Measurements from ENCODE around the gene HOXB13.

HOXB13 gene

GRCh38 chr17:48757524-48757961 is 29.0 kb upstream of the HOXB13 start:
- no peaks in the 10 kb centered on the region for H3K36me3 ChIP-seq (ENCODE audit: control insufficient read depth, insufficient read depth, low read length)
- H3K27me3 ChIP-seq (ENCODE audit: control insufficient read depth, insufficient read depth, low read length): peaks cover 4% of the 10 kb centered on the region
- H2AFZ ChIP-seq: no peak overlapping the region
- TF ChIP-seq CTCF (IDR thresholded peaks at IDR 0.05): no peak
- no peaks in the 10 kb centered on the region for H3K9me3 ChIP-seq (ENCODE audit: control insufficient read depth, low read length)
- H3K4me2 ChIP-seq (ENCODE audit: low read length): no peak overlapping the region
- no peak overlapping the region for H3K27ac ChIP-seq
- no peaks in the 10 kb centered on the region for H3K4me1 ChIP-seq
- H3K9ac ChIP-seq: no peak overlapping the region
- no peaks in the 10 kb centered on the region for H3K79me2 ChIP-seq
- no peak overlapping the region for H3K4me3 ChIP-seq (ENCODE audit: low read depth, low read length)

GRCh38 chr17:48756830-48757251 is 28.3 kb upstream of the HOXB13 start:
- H3K4me2 ChIP-seq (ENCODE audit: low read length): no peak overlapping the region
- no peaks in the 10 kb centered on the region for H3K79me2 ChIP-seq
- no peak overlapping the region for H3K27ac ChIP-seq
- H3K27me3 ChIP-seq (ENCODE audit: control insufficient read depth, insufficient read depth, low read length): peaks cover 4% of the 10 kb centered on the region
- H2AFZ ChIP-seq: no peak overlapping the region
- no peaks in the 10 kb centered on the region for H3K9me3 ChIP-seq (ENCODE audit: control insufficient read depth, low read length)
- no peak overlapping the region for H3K4me3 ChIP-seq (ENCODE audit: low read depth, low read length)
- no peaks in the 10 kb centered on the region for H3K4me1 ChIP-seq
- H3K9ac ChIP-seq: no peak overlapping the region
- no peaks in the 10 kb centered on the region for H3K36me3 ChIP-seq (ENCODE audit: control insufficient read depth, insufficient read depth, low read length)
- no peak for TF ChIP-seq CTCF (IDR thresholded peaks at IDR 0.05)

GRCh38 chr17:48755356-48755755 is 26.8 kb upstream of the HOXB13 start:
- Histone ChIP-seq H3K4me3 (ENCODE audit: low read depth, low read length) (no peak overlapping the region), H3K27ac (no peak overlapping the region), H3K4me2 (ENCODE audit: low read length) (no peak overlapping the region), H3K27me3 (ENCODE audit: control insufficient read depth, insufficient read depth, low read length) (peaks cover 8% of the 10 kb centered on the region), H3K36me3 (ENCODE audit: control insufficient read depth, insufficient read depth, low read length) (no peaks in the 10 kb centered on the region), H3K9ac (no peak overlapping the region), H3K9me3 (ENCODE audit: control insufficient read depth, low read length) (no peaks in the 10 kb centered on the region), H3K4me1 (no peaks in the 10 kb centered on the region), H3K79me2 (no peaks in the 10 kb centered on the region), H2AFZ (no peak overlapping the region)
- no peak for TF ChIP-seq CTCF (IDR thresholded peaks at IDR 0.05)

GRCh38 chr17:48754500-48755261 is 26.1 kb upstream of the HOXB13 start:
- no peaks in the 10 kb centered on the region for H3K79me2 ChIP-seq
- no peaks in the 10 kb centered on the region for H3K4me1 ChIP-seq
- H3K9ac ChIP-seq: no peak overlapping the region
- H2AFZ ChIP-seq: no peak overlapping the region
- no peak overlapping the region for H3K4me3 ChIP-seq (ENCODE audit: low read depth, low read length)
- no peak overlapping the region for H3K27ac ChIP-seq
- H3K9me3 ChIP-seq (ENCODE audit: control insufficient read depth, low read length): no peaks in the 10 kb centered on the region
- no peak overlapping the region for H3K4me2 ChIP-seq (ENCODE audit: low read length)
- TF ChIP-seq CTCF (IDR thresholded peaks at IDR 0.05): no peak
- H3K36me3 ChIP-seq (ENCODE audit: control insufficient read depth, insufficient read depth, low read length): no peaks in the 10 kb centered on the region
- H3K27me3 ChIP-seq (ENCODE audit: control insufficient read depth, insufficient read depth, low read length): peaks cover 15% of the 10 kb centered on the region

Measured in parathyroid adenoma (tissue), 2 donors.